ENCODE measurements around the gene ROBO1. TPM values are rescaled to one million over a fixed set of nuclear protein-coding genes. Genes with fewer than 3 reads are reported as not detected.
A peak's percentile ranks its signal among the peaks of the same experiment; 100 is the strongest.

The ROBO1 gene
- total and polyA plus RNA-seq, 2 of the 13 experiments (the other 11 are each of a cell fraction or from before 2014, with no cell fraction given), result 52.2 to 71.0 TPM

- TF ChIP-seq, protein P1, sequence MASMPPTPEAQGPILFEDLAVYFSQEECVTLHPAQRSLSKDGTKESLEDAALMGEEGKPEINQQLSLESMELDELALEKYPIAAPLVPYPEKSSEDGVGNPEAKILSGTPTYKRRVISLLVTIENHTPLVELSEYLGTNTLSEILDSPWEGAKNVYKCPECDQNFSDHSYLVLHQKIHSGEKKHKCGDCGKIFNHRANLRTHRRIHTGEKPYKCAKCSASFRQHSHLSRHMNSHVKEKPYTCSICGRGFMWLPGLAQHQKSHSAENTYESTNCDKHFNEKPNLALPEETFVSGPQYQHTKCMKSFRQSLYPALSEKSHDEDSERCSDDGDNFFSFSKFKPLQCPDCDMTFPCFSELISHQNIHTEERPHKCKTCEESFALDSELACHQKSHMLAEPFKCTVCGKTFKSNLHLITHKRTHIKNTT (CRISPR knock-in tag; IDR thresholded peaks at IDR 0.05), result no peak
- TF ChIP-seq MYC (CRISPR knock-in tag; IDR thresholded peaks at IDR 0.05; ENCODE audit: borderline replicate concordance) (peak; percentile 13; the same call in 1 of the 2 replicates), ZNF780A (CRISPR knock-in tag; IDR thresholded peaks at IDR 0.05) (no peak), ZNF256 (CRISPR knock-in tag; conservative IDR thresholded peaks at IDR 0.05) (no peak), ATRX (CRISPR knock-in tag; IDR thresholded peaks at IDR 0.05; ENCODE audit: borderline replicate concordance) (no peak), ZNF501 (CRISPR knock-in tag; IDR thresholded peaks at IDR 0.05) (peak; percentile 75), ZNF800 (CRISPR knock-in tag; IDR thresholded peaks at IDR 0.05) (no peak; the same call in 1 of the 2 replicates), ZHX2 (IDR thresholded peaks at IDR 0.05; ENCODE audit: low read depth) (no peak), ZHX2 (CRISPR knock-in tag; IDR thresholded peaks at IDR 0.05; ENCODE audit: borderline replicate concordance) (no peak), ZFP36 (IDR thresholded peaks at IDR 0.05; ENCODE audit: borderline replicate concordance, low read depth, low read length, partially characterized antibody) (peak; percentile 14), POLR2AphosphoS5 (IDR thresholded peaks at IDR 0.05; ENCODE audit: low read depth, low read length) (peak; percentile 73), JDP2 (CRISPR knock-in tag; IDR thresholded peaks at IDR 0.05; ENCODE audit: borderline replicate concordance) (no peak; the same call in 1 of the 2 replicates)
- TF ChIP-seq, protein P2, sequence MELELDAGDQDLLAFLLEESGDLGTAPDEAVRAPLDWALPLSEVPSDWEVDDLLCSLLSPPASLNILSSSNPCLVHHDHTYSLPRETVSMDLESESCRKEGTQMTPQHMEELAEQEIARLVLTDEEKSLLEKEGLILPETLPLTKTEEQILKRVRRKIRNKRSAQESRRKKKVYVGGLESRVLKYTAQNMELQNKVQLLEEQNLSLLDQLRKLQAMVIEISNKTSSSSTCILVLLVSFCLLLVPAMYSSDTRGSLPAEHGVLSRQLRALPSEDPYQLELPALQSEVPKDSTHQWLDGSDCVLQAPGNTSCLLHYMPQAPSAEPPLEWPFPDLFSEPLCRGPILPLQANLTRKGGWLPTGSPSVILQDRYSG (CRISPR knock-in tag; IDR thresholded peaks at IDR 0.05), result no peak
- TF ChIP-seq, protein P3, sequence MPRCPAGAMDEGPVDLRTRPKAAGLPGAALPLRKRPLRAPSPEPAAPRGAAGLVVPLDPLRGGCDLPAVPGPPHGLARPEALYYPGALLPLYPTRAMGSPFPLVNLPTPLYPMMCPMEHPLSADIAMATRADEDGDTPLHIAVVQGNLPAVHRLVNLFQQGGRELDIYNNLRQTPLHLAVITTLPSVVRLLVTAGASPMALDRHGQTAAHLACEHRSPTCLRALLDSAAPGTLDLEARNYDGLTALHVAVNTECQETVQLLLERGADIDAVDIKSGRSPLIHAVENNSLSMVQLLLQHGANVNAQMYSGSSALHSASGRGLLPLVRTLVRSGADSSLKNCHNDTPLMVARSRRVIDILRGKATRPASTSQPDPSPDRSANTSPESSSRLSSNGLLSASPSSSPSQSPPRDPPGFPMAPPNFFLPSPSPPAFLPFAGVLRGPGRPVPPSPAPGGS (CRISPR knock-in tag; IDR thresholded peaks at IDR 0.05), result peak; percentile 67
- TF ChIP-seq, protein P4, sequence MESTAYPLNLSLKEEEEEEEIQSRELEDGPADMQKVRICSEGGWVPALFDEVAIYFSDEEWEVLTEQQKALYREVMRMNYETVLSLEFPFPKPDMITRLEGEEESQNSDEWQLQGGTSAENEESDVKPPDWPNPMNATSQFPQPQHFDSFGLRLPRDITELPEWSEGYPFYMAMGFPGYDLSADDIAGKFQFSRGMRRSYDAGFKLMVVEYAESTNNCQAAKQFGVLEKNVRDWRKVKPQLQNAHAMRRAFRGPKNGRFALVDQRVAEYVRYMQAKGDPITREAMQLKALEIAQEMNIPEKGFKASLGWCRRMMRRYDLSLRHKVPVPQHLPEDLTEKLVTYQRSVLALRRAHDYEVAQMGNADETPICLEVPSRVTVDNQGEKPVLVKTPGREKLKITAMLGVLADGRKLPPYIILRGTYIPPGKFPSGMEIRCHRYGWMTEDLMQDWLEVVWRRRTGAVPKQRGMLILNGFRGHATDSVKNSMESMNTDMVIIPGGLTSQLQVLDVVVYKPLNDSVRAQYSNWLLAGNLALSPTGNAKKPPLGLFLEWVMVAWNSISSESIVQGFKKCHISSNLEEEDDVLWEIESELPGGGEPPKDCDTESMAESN (CRISPR knock-in tag; conservative IDR thresholded peaks at IDR 0.05), result no peak
Measured at GRCh38 chr3:79019137-79019923, 748.5 kb downstream of the ROBO1 start (continued).
